GM18519 (cell line): ENCODE data around the gene SPRR5.

Experiments used
- ATAC-seq: cut with Tn5 transposase; IDR thresholded peaks from one replicate; pipeline ENCODE4 v1.9.1; 2021; ENCODE audit warnings: mild to moderate bottlenecking, moderate library complexity; ENCODE audit not compliant: unreplicated experiment, low FRiP score

Gene SPRR5

DNA sequence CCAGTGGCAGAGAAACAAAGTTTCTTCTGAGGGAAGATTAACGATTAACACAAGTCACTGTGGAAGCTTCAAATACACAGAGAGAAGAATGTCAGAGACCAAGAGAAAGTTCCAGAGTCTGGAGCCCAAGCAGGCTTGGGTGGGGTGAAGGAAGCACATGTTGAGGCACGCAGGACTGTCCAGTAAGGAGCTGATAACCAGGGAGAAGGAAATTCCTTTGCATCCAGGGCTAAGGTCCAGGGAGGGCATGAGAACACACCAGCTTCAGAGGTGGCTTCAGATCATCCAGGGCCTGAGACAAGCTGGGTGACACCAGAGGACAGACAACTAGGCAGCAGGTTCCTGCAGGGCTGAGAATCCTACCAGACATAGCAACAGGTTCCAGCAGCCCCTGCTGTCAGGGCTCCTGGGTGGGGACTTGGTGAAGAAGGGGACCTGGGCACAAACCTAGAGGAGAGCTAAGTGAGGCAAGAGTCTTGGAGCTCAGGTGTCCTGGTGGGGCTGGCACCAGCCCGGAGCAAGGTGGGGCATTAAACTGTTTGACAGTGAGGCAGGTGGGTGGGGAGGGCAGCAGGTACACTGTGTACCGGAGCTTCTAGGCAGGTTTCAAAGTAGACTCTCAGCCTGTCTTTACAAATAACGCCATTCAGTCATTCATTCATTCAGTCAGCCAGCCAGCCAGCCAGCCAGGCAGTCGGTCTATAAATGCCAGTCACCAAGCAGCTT, 34.3 kb downstream of the SPRR5 start:
- ATAC-seq = no peak

DNA sequence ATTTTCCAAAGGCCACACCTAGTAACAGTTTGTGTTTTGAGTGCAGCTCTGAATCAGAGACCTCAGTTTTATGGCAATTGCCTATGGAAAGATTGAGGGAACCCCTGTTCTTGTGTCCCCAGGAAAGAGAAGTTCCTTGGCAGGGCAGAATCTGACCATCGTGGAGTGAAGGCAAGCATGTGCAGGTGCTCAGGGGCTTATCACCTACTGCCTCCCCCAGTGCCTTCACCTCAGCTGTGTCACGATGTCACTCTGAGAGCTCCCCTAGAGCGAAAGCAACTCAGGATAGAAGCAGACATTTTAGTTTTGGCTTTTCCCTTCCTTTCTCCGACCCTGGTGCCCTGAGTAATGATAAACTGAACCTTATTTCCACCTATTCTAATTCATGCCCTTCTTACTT, 35.1 kb downstream of the SPRR5 start:
- no peak for ATAC-seq

DNA sequence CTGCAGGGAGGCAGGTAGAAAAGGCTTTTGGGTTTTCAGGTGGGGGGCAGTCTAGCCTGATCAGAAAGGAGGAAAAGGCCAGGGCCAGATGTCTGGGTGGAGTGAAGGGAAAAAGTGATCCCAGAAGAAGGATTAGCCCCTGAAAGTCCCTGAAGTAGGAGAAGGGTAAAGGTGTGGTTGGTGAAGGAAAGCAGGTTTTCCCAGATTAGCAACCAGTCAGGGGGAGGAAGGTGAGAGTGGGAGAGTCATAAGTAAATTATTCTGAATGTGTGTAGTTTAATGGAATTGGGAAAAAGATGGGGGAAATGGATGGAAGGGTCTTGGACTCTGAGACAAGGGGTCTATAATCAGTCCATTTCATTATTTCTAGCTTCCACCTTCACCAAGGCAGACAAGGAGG, 36.2 kb downstream of the SPRR5 start:
- no peak for ATAC-seq

DNA sequence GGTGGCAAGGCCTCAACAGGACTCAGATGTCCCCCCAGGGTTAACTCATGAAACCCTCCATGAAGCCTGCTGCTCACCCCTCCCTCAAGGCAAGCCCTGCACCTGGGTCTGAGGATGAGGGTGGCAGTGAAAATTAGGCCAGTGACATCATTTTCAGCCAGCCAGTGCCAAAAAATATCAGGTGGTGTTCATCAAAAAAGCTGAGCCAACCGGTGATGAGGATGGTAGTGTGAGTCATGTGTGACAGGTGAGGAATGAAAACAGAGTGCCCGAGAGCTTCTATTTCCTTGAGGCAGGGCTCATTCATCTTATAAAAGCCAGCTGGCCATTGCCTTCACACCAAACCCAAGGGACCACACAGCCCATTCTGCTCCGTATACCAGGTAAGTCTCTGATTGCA, 36.7 kb downstream of the SPRR5 start, which contains the start of gene SPRR1A:
Gene SPRR1A (plus strand): TSS at position 339 of the 400 bp plus-strand sequence. CDS start 1,150 bp downstream, outside the sequence.
- ATAC-seq = no peak

DNA sequence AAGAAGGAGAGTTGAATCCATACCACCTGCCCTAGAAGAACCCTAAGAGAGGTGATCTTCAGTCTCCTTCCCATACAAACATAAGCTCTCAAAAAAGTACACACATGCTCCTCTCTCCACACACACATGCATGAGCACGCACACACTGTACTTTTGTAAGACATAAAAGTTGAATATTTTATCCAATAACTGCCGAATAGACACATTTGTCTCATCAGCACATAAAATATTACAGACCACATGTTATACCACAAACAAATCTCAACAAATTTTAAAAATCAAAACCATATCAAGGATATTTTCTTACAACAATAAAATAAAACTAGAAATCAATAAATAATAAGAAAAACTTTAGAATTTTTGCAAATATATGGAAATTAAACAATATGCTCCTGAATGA, 39.6 kb downstream of the SPRR5 start:
- ATAC-seq = no peak

DNA sequence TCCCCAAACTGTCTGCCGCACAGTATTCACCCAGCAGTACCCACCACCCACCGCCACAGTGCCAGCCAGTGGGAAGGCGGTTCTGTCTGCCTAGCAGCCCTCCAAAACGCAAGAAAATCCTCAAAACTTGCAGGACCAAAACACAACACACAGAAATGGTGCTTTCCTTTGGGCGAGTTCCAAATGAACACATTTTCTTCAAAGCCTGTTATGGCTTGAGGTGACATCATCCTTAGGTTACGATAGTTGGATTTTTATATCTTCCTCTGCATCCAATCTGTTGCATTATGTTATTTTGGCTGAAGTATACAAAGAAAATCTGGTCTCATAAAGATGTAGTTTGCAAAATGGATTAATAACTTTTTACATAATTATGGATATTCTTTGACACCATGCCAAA, 46.2 kb downstream of the SPRR5 start:
- no peak for ATAC-seq

DNA sequence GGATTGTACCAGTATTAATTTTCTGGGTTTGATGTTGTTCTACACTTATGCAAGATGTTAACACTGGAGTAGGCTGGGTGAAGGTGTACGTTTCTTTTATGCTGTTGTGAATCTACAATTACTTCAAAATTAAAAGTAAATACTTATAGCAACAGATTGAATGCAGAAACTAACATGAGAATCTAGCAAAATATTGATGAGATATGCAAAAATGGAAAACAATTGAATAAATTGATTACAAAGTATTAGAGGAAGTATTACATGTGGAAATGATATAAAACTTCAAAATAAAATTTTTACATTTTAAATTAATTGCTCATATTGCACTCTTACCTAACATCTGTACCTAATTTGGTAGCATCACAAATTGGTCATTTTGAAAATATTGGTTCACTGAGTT, 48.8 kb downstream of the SPRR5 start:
- no peak for ATAC-seq

DNA sequence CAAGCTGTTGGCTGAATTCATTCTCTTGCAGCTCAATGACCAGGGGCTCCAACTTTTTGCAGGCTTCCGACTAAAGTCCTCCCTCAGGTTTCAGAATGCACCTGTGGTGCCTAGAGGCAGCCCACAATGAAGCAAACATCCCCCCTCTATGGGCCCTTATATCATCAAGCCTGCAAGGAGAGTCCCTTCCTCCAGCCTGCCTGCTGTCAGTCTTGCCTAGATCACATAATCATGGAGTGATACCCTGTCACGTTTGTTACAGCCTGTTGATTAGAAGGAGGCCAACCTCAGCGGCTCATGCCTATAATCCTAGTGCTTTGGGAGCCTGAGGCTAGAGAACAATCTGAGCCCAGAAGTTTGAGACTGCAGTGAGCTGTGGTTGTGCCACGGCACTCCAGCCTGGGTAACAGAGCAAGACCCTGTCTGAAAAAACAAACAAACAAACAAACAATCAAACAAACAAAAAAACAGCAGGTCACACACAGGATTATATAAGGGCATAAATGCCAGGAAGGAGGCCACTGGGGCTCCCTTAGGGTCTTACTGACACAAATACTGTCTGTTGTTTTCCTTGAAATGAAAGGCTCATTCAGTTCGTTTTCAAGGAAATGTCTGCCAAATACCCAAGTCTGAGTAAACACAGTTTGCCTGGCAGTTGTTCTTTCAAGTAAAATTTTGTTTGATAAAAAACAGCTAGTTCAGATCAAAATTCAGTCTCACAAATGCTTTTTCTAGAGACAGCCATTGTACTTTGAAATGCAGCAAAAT, 49.8 kb downstream of the SPRR5 start:
- ATAC-seq = no peak

DNA sequence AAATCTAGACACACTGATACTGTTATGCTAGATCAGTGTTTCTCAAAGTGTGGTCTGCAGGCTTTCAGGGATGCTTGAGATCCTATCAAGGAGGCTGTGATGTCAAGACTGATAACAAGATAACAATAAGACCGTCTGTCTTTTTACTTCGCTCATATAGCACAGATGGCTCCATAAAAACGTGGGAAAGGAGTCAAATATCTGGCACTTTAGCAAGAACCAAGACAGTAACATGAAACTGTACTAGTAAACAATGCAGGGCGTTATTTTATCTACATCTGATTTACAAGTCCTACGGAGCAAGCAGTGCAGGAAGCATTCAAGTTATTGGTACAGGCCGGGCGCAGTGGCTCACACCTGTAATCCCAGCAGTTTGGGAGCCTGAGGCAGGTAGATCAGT, 50.9 kb downstream of the SPRR5 start:
- no peak for ATAC-seq

DNA sequence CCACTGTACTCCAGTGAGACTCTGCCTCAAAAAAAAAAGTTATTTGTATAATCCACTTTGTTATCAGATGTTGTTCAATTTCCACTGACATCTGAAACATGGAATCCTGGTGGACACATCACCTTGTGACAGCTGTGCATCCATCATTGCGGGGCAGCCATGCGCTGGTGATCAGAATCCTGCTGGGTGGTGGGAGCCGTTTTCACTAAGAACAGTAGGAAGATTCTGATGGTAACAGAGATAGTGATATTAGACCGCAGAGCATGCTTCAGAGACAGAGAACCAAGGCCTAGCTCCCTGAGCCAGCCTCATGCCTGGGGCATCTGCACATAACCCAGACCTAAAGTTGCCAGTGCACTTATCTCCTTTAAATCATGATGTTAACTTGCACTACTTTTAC, 51.5 kb downstream of the SPRR5 start:
- no peak for ATAC-seq
